ENCODE measurements around the gene MAGI2. TPM values are rescaled to one million over a fixed set of nuclear protein-coding genes. Genes with fewer than 3 reads are reported as not detected.
"Not testable (repeated sequence)": the region's sequence is repeated elsewhere in the genome, so short reads cannot be mapped to it uniquely, and the experiment has no call there.

Gene MAGI2
- total RNA-seq, 3 donors from 2014 or later (not counting 1 experiment from before 2014, with no cell fraction given): 0.09 to 0.48 (median 0.27) TPM

- H3K9me3 Mint-ChIP-seq: peaks cover 3 to 9% of the 10 kb centered on the region in 2 donors
- no peak for ATAC-seq
- H3K4me1 Mint-ChIP-seq: no peaks in the 10 kb centered on the region
- no peak for TF ChIP-seq CTCF (IDR thresholded peaks at IDR 0.05)
- no peaks in the 10 kb centered on the region for H3K27me3 Mint-ChIP-seq (ENCODE audit: low read depth in 2 of 2)
- H3K27me3 ChIP-seq (ENCODE audit: control insufficient read depth, insufficient read depth, low read length): no peaks in the 10 kb centered on the region
- WGBS (ENCODE audit: insufficient coverage): 100% methylated on average over 2 of the region's 4 CpGs
- no peaks in the 10 kb centered on the region for H3K9me3 ChIP-seq (ENCODE audit: control insufficient read depth, insufficient read depth, low read length)
- no peak overlapping the region for H3K4me3 ChIP-seq (ENCODE audit: low read length)
- no peaks in the 10 kb centered on the region for H3K36me3 Mint-ChIP-seq
- no peak overlapping the region for H3K4me3 Mint-ChIP-seq
- no peaks in the 10 kb centered on the region for H3K36me3 ChIP-seq (ENCODE audit: control insufficient read depth, insufficient read depth, low read length)
- H3K27ac ChIP-seq (ENCODE audit: low read length): no peak overlapping the region
- no peaks in the 10 kb centered on the region for H3K4me1 ChIP-seq (ENCODE audit: control insufficient read depth, insufficient read depth, low read length)
- intact Hi-C loops (cut with micrococcal nuclease): no loop called here
- H3K27ac Mint-ChIP-seq: no peak overlapping the region
- no peak for DNase-seq
Observed at GRCh38 chr7:79037001-79037400, 416.5 kb downstream of the MAGI2 start.

GRCh38 chr7:79036356-79036755 is 417.1 kb downstream of the MAGI2 start:
- no peaks in the 10 kb centered on the region for H3K27me3 ChIP-seq (ENCODE audit: control insufficient read depth, insufficient read depth, low read length)
- H3K9me3 ChIP-seq (ENCODE audit: control insufficient read depth, insufficient read depth, low read length): no peaks in the 10 kb centered on the region
- ATAC-seq (no peak), DNase-seq (no peak)
- no peaks in the 10 kb centered on the region for H3K27me3 Mint-ChIP-seq (ENCODE audit: low read depth in 2 of 2)
- H3K36me3 ChIP-seq (ENCODE audit: control insufficient read depth, insufficient read depth, low read length): no peaks in the 10 kb centered on the region
- TF ChIP-seq CTCF (IDR thresholded peaks at IDR 0.05): no peak
- H3K36me3 Mint-ChIP-seq: no peaks in the 10 kb centered on the region
- H3K27ac ChIP-seq (ENCODE audit: low read length): no peak overlapping the region
- H3K4me3 Mint-ChIP-seq: no peak overlapping the region
- H3K27ac Mint-ChIP-seq: no peak overlapping the region
- H3K4me1 ChIP-seq (ENCODE audit: control insufficient read depth, insufficient read depth, low read length): no peaks in the 10 kb centered on the region
- no peak overlapping the region for H3K4me3 ChIP-seq (ENCODE audit: low read length)
- H3K4me1 Mint-ChIP-seq: no peaks in the 10 kb centered on the region
- H3K9me3 Mint-ChIP-seq: peaks cover 3 to 9% of the 10 kb centered on the region in 2 donors
- intact Hi-C loops (cut with micrococcal nuclease): no loop called here
- no CpG with 5 or more reads among the region's 2 CpGs for WGBS (ENCODE audit: insufficient coverage)

- Mint-ChIP-seq H3K36me3 (no peaks in the 10 kb centered on the region), H3K4me1 (no peaks in the 10 kb centered on the region), H3K4me3 (no peak overlapping the region), H3K27ac (no peak overlapping the region), H3K9me3 (peaks cover 3 to 9% of the 10 kb centered on the region in 2 donors), H3K27me3 (ENCODE audit: low read depth in 2 of 2) (no peaks in the 10 kb centered on the region)
- H3K4me3 ChIP-seq (ENCODE audit: low read length): no peak overlapping the region
- WGBS (ENCODE audit: insufficient coverage): 100% methylated on average over 1 of the region's 3 CpGs
- TF ChIP-seq CTCF (IDR thresholded peaks at IDR 0.05): no peak
- H3K27ac ChIP-seq (ENCODE audit: low read length): no peak overlapping the region
- no peaks in the 10 kb centered on the region for H3K9me3 ChIP-seq (ENCODE audit: control insufficient read depth, insufficient read depth, low read length)
- intact Hi-C loops (cut with micrococcal nuclease): no loop called here
- no peaks in the 10 kb centered on the region for H3K27me3 ChIP-seq (ENCODE audit: control insufficient read depth, insufficient read depth, low read length)
- no peaks in the 10 kb centered on the region for H3K36me3 ChIP-seq (ENCODE audit: control insufficient read depth, insufficient read depth, low read length)
- ATAC-seq: no peak
- no peak for DNase-seq
- no peaks in the 10 kb centered on the region for H3K4me1 ChIP-seq (ENCODE audit: control insufficient read depth, insufficient read depth, low read length)
Observed at GRCh38 chr7:79035858-79036257, 417.6 kb downstream of the MAGI2 start.

- peaks cover 0 to 6% of the 10 kb centered on the region in 2 donors for H3K9me3 Mint-ChIP-seq
- intact Hi-C loops (cut with micrococcal nuclease): no loop called here
Observed at GRCh38 chr7:79034730-79035129, 418.7 kb downstream of the MAGI2 start.

GRCh38 chr7:79019711-79020110 is 433.8 kb downstream of the MAGI2 start:
- H3K4me1 Mint-ChIP-seq; H3K27me3 ChIP-seq (ENCODE audit: control insufficient read depth, insufficient read depth, low read length); DNase-seq; ATAC-seq; H3K27ac ChIP-seq (ENCODE audit: low read length); intact Hi-C loops (cut with micrococcal nuclease); H3K27ac Mint-ChIP-seq; H3K4me3 ChIP-seq (ENCODE audit: low read length); H3K27me3 Mint-ChIP-seq (ENCODE audit: low read depth in 2 of 2); H3K4me3 Mint-ChIP-seq; H3K36me3 ChIP-seq (ENCODE audit: control insufficient read depth, insufficient read depth, low read length); H3K4me1 ChIP-seq (ENCODE audit: control insufficient read depth, insufficient read depth, low read length): not testable (repeated sequence)
- Mint-ChIP-seq H3K36me3 (peaks cover 15% of the 10 kb centered on the region), H3K9me3 (peaks cover 17 to 27% of the 10 kb centered on the region in 2 donors)
- WGBS (ENCODE audit: insufficient coverage): 84% methylated on average over 2 of the region's 2 CpGs
- H3K9me3 ChIP-seq (ENCODE audit: control insufficient read depth, insufficient read depth, low read length): peaks cover 24% of the 10 kb centered on the region

More at GRCh38 chr7:79034730-79035129, 418.7 kb downstream of the MAGI2 start:
- Mint-ChIP-seq H3K4me3 (no peak overlapping the region), H3K27ac (no peak overlapping the region), H3K36me3 (no peaks in the 10 kb centered on the region), H3K27me3 (ENCODE audit: low read depth in 2 of 2) (no peaks in the 10 kb centered on the region), H3K4me1 (no peaks in the 10 kb centered on the region)
- no peak for TF ChIP-seq CTCF (IDR thresholded peaks at IDR 0.05)
- H3K9me3 ChIP-seq (ENCODE audit: control insufficient read depth, insufficient read depth, low read length): no peaks in the 10 kb centered on the region
- no peak overlapping the region for H3K27ac ChIP-seq (ENCODE audit: low read length)
- ATAC-seq: no peak
- no peaks in the 10 kb centered on the region for H3K27me3 ChIP-seq (ENCODE audit: control insufficient read depth, insufficient read depth, low read length)
- H3K4me3 ChIP-seq (ENCODE audit: low read length): no peak overlapping the region
- no peak for DNase-seq
- no peaks in the 10 kb centered on the region for H3K4me1 ChIP-seq (ENCODE audit: control insufficient read depth, insufficient read depth, low read length)
- no peaks in the 10 kb centered on the region for H3K36me3 ChIP-seq (ENCODE audit: control insufficient read depth, insufficient read depth, low read length)
- WGBS (ENCODE audit: insufficient coverage): 86% methylated on average over 4 of the region's 5 CpGs

Measured in natural killer cell (primary cell).